Neuronal stem cell (in vitro differentiated cells): ENCODE data around the gene TMEM114.

Source experiments
- DNase-seq: peaks from one replicate; pipeline ENCODE4 v3.0.0-alpha.2; 2013; ENCODE audit warnings: low spot score
- H2AFZ ChIP-seq: one replicate; pipeline ENCODE4 v1.6.1; 2013; ENCODE audit warnings: mild to moderate bottlenecking, low read length, inconsistent platforms
- H2AK5ac ChIP-seq: 2 replicates; pipeline ENCODE4 v1.6.1; 2013; ENCODE audit warnings: low read depth, mild to moderate bottlenecking, inconsistent platforms, low read length, moderate library complexity, mixed read lengths
- H2BK120ac ChIP-seq: 2 replicates; pipeline ENCODE4 v1.6.1; 2013; ENCODE audit warnings: low read depth, mild to moderate bottlenecking, inconsistent platforms, low read length, moderate library complexity, mixed read lengths
- H2BK12ac ChIP-seq: one replicate; pipeline ENCODE4 v1.6.1; 2013; ENCODE audit warnings: low read length, inconsistent platforms
- H2BK15ac ChIP-seq: 2 replicates; pipeline ENCODE4 v1.6.1; 2013; ENCODE audit warnings: mild to moderate bottlenecking, low read length, inconsistent platforms, mixed read lengths
- H2BK5ac ChIP-seq: one replicate; pipeline ENCODE4 v1.6.1; 2013; ENCODE audit warnings: inconsistent platforms, mild to moderate bottlenecking, low read length, moderate library complexity
- H3K14ac ChIP-seq: one replicate; pipeline ENCODE4 v1.6.1; 2013; ENCODE audit warnings: low read length, inconsistent platforms
- H3K18ac ChIP-seq: 2 replicates; pipeline ENCODE4 v1.6.1; 2013; ENCODE audit warnings: low read length, inconsistent platforms
- H3K23ac ChIP-seq: 2 replicates; pipeline ENCODE4 v1.6.1; 2013; ENCODE audit warnings: low read depth, mild to moderate bottlenecking, mixed read lengths, low read length, inconsistent platforms; ENCODE audit not compliant: poor library complexity
- H3K27ac ChIP-seq: replicated peaks from 3 replicates; pipeline ENCODE4 v1.5.1; 2013; ENCODE audit warnings: low read length, inconsistent platforms
- H3K27me3 ChIP-seq, 3 experiments: 2 replicates each; pipeline ENCODE4 v1.6.1; 2013; ENCODE audit warnings: low read length in 3 of 3, mild to moderate bottlenecking in 2 of 3, inconsistent platforms in 1 of 3, low read depth in 1 of 3, mixed read lengths in 1 of 3, moderate library complexity in 1 of 3; ENCODE audit not compliant: control insufficient read depth in 3 of 3, insufficient read depth in 3 of 3
- H3K36me3 ChIP-seq, 2 donors: replicated peaks in 1 of 2; 2 replicates each; pipeline ENCODE4 v1.6.1; 2013; ENCODE audit warnings: low read length in 2 of 2; ENCODE audit not compliant: control insufficient read depth in 2 of 2, insufficient read depth in 2 of 2
- H3K4ac ChIP-seq: 2 replicates; pipeline ENCODE4 v1.6.1; 2013; ENCODE audit warnings: inconsistent platforms, mild to moderate bottlenecking, low read length, moderate library complexity
- H3K4me1 ChIP-seq, 2 donors: 1 replicate in 1 of 2; 2 replicates in 1 of 2; pipeline ENCODE4 v1.6.1; 2013; ENCODE audit warnings: low read length in 2 of 2, low read depth in 1 of 2; ENCODE audit not compliant: control insufficient read depth in 2 of 2, insufficient read depth in 1 of 2
- H3K4me2 ChIP-seq: one replicate; pipeline ENCODE4 v1.6.1; 2013; ENCODE audit warnings: mild to moderate bottlenecking, low read length, inconsistent platforms; ENCODE audit not compliant: insufficient read depth, poor library complexity, severe bottlenecking
- H3K4me3 ChIP-seq, 2 donors: 2 replicates each; pipeline ENCODE4 v1.5.1; 2013; ENCODE audit warnings: low read length in 2 of 2, mild to moderate bottlenecking in 2 of 2, inconsistent platforms in 1 of 2, moderate library complexity in 1 of 2
- H3K79me1 ChIP-seq: one replicate; pipeline ENCODE4 v1.6.1; 2013; ENCODE audit warnings: low read depth, mild to moderate bottlenecking, inconsistent platforms, low read length, moderate library complexity
- H3K9ac ChIP-seq: one replicate; pipeline ENCODE4 v1.6.1; 2013; ENCODE audit warnings: mild to moderate bottlenecking, low read depth, low read length, inconsistent platforms; ENCODE audit not compliant: poor library complexity
- H3K9me3 ChIP-seq, 2 donors: replicated peaks in 1 of 2; 2 replicates each; pipeline versions ENCODE3 to v1.6.1; 2013; ENCODE audit warnings: low read length in 2 of 2, mild to moderate bottlenecking in 2 of 2, inconsistent platforms in 1 of 2, low read depth in 1 of 2, mixed read lengths in 1 of 2, moderate library complexity in 1 of 2; ENCODE audit not compliant: control insufficient read depth in 2 of 2, insufficient read depth in 1 of 2
- H4K8ac ChIP-seq: one replicate; pipeline ENCODE4 v1.6.1; 2013; ENCODE audit warnings: low read depth, mild to moderate bottlenecking, inconsistent platforms, low read length, moderate library complexity
- H4K91ac ChIP-seq: one replicate; pipeline ENCODE4 v1.6.1; 2013; ENCODE audit warnings: low read length, low read depth, mild to moderate bottlenecking, inconsistent platforms; ENCODE audit not compliant: poor library complexity
- WGBS, 2 donors: extraction: QIAGEN DNeasy Blood & Tissue Kit; methylation state at CpG; one replicate each; pipeline ENCODE4 v1.1.7; 2013; ENCODE audit warnings: missing lambda C conversion rate in 2 of 2, mixed read lengths in 1 of 2; ENCODE audit not compliant: insufficient read length in 2 of 2, insufficient replicate concordance in 1 of 2; ENCODE audit errors: extremely low coverage in 2 of 2; 5-methylcytosine and 5-hydroxymethylcytosine counted together

Gene TMEM114

DNA sequence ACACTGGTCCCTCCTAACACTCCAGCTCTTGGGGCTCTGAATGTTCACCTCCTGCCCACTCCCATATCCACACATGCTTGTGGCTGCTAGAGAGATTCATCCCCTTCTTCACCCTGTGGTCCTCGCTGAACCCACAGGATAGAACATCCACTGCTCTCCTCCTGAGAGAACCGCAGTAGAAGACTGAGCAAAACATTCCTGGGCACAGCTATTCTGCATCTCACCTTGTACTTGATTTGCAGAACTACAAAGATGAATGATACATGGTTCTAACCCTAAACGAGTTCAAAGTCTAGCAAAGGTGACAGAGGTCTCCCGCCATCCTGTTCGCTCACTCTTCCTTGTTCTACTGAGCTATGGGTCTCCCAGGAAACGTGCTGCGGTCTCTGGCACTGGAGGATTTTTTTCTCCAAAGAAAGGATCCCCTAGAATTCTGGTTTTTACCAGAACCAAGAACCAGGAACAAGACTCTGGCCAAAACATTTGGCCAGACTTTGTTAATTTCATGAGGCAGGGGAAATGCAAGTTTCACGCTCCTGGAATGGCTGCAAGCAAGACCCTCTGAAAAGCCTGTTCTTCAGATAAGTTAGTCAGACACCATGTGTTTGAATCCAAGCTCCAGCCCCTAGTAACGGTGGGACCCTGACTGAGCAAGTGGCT, 39.5 kb downstream of the TMEM114 start:
- Histone ChIP-seq H3K23ac (no peak overlapping the region), H3K27ac (no peak overlapping the region), H3K9me3 (no peaks in the 10 kb centered on the region), H4K8ac (no peak overlapping the region), H2AFZ (no peak overlapping the region), H3K9ac (no peak overlapping the region), H3K14ac (no peak overlapping the region), H3K4me1 (no peaks in the 10 kb centered on the region), H3K36me3 (no peaks in the 10 kb centered on the region), H3K18ac (no peak overlapping the region), H4K91ac (no peak overlapping the region), H2AK5ac (no peak overlapping the region), H2BK120ac (no peak overlapping the region), H2BK15ac (no peak overlapping the region), H3K4me2 (no peak overlapping the region), H3K79me1 (no peaks in the 10 kb centered on the region), H3K4me3 (no peak overlapping the region), H3K4ac (no peak overlapping the region), H2BK5ac (no peak overlapping the region), H2BK12ac (no peak overlapping the region), H3K27me3 (peaks cover 0 to 38% (median 7%) of the 10 kb centered on the region in 3 experiments)
- no CpG with 5 or more reads among the region's 9 CpGs for WGBS, 2 donors
- no peak for DNase-seq

DNA sequence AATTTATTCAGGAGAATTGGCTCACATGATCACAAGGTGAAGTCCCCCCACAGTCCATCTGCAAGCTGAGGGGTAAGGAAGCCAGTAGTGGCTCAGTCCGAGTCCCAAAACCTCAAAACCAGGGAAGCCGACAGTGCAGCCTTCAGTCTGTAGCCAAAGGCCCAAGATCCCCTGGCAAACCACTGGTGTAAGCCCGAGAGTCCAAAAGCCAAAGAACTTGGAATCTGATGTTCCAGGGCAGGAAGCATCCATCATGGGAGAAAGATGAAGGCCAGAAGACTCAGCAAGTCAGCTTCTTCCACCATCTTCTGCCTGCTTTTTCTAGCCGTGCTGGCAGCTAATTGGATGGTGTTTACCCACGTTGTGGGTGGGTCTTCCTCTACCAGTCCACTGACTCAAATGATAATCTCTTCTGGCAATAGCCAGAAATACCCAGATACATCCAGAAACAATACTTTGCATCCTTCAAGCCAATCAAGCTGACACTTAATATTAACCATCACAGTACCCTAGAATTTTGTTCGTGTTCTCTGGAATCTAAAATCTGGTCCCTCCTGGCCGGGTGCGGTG, 40.4 kb downstream of the TMEM114 start:
- no peak for DNase-seq
- Histone ChIP-seq H2BK120ac (no peak overlapping the region), H2AFZ (no peak overlapping the region), H3K9me3 (no peaks in the 10 kb centered on the region), H3K4me2 (no peak overlapping the region), H2BK12ac (no peak overlapping the region), H3K14ac (no peak overlapping the region), H3K79me1 (no peaks in the 10 kb centered on the region), H3K27ac (no peak overlapping the region), H3K4ac (no peak overlapping the region), H3K18ac (no peak overlapping the region), H3K23ac (no peak overlapping the region), H3K36me3 (no peaks in the 10 kb centered on the region), H2BK15ac (no peak overlapping the region), H2AK5ac (no peak overlapping the region), H3K4me1 (no peaks in the 10 kb centered on the region), H3K9ac (no peak overlapping the region), H4K91ac (no peak overlapping the region), H3K27me3 (peaks cover 0 to 28% (median 6%) of the 10 kb centered on the region in 3 experiments), H4K8ac (no peak overlapping the region), H2BK5ac (no peak overlapping the region), H3K4me3 (no peak overlapping the region)
- WGBS, 2 donors = no CpG with 5 or more reads among the region's 8 CpGs

DNA sequence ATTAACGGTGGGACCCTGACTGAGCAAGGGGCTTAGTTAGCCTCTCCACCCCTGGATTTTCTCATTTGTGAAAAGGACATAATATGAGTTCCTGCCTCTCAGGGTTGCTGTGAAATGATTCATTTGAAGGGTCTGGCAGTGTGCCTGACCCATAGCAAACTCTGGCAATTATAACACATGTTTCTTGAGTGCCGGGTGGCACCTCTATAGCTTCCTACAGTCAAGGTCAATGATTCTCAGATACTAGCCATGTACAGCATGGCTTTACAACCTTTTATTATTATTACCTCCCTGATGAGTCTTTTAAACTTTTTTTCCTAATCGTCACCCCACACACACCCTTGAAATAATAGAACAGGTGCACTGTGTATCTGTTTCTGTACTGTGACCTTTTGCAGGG, 42.1 kb downstream of the TMEM114 start:
- H2AK5ac ChIP-seq = no peak overlapping the region
- H4K91ac ChIP-seq = no peak overlapping the region
- H2BK120ac ChIP-seq = no peak overlapping the region
- no peak overlapping the region for H2BK12ac ChIP-seq
- H3K14ac ChIP-seq = no peak overlapping the region
- no peak overlapping the region for H4K8ac ChIP-seq
- H2BK15ac ChIP-seq = no peak overlapping the region
- H3K4me2 ChIP-seq = no peak overlapping the region
- H3K23ac ChIP-seq = no peak overlapping the region
- no peaks in the 10 kb centered on the region for H3K79me1 ChIP-seq
- H3K36me3 ChIP-seq = no peaks in the 10 kb centered on the region
- H2BK5ac ChIP-seq = no peak overlapping the region
- no peaks in the 10 kb centered on the region for H3K4me1 ChIP-seq
- no peak overlapping the region for H3K4me3 ChIP-seq
- H3K27me3 ChIP-seq = peaks cover 0 to 21% (median 0%) of the 10 kb centered on the region in 3 experiments
- no peak overlapping the region for H3K9ac ChIP-seq
- no peaks in the 10 kb centered on the region for H3K9me3 ChIP-seq
- no peak overlapping the region for H2AFZ ChIP-seq
- H3K27ac ChIP-seq = no peak overlapping the region
- WGBS, 2 donors = no CpG with 5 or more reads among the region's 3 CpGs
- no peak overlapping the region for H3K18ac ChIP-seq
- DNase-seq = no peak
- H3K4ac ChIP-seq = no peak overlapping the region

DNA sequence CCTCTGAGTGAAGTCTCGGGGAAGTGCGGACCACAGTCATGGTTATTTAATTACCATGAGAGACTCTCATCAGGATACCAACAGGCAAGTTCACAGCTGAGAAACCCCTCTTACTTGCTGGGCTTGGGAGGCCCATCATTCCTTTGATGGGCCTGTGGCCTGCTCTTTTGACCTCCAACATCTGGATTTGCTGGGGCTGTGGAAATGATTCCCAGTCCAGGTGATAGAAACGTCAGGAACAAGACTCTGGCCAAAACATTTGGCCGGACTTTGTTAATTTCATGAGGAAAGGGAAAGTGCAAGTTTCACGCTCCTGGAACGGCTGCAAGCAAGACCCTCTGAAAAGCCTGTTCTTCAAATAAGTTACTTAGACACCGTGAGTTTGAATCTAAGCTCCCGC, 42.5 kb downstream of the TMEM114 start:
- H3K4me1 ChIP-seq = no peaks in the 10 kb centered on the region
- H3K27me3 ChIP-seq = peaks cover 0 to 17% (median 0%) of the 10 kb centered on the region in 3 experiments
- no CpG with 5 or more reads among the region's 8 CpGs for WGBS, 2 donors
- H3K18ac ChIP-seq = no peak overlapping the region
- H3K9me3 ChIP-seq = no peaks in the 10 kb centered on the region
- no peaks in the 10 kb centered on the region for H3K36me3 ChIP-seq
- H3K4me2 ChIP-seq = no peak overlapping the region
- H3K79me1 ChIP-seq = no peaks in the 10 kb centered on the region
- H2BK5ac ChIP-seq = no peak overlapping the region
- no peak overlapping the region for H2BK12ac ChIP-seq
- no peak overlapping the region for H3K4me3 ChIP-seq
- H4K91ac ChIP-seq = no peak overlapping the region
- no peak overlapping the region for H3K14ac ChIP-seq
- DNase-seq = no peak
- no peak overlapping the region for H2BK120ac ChIP-seq
- no peak overlapping the region for H3K9ac ChIP-seq
- no peak overlapping the region for H2BK15ac ChIP-seq
- H2AK5ac ChIP-seq = no peak overlapping the region
- no peak overlapping the region for H3K4ac ChIP-seq
- no peak overlapping the region for H3K27ac ChIP-seq
- no peak overlapping the region for H3K23ac ChIP-seq
- H4K8ac ChIP-seq = no peak overlapping the region
- no peak overlapping the region for H2AFZ ChIP-seq
